ENCODE measurements around the gene LRP4. TPM values are rescaled to one million over a fixed set of nuclear protein-coding genes. Genes with fewer than 3 reads are reported as not detected.
A peak's percentile ranks its signal among the peaks of the same experiment; 100 is the strongest.

Gene LRP4
- total and polyA plus RNA-seq, 2 of the 13 experiments (the other 11 are each of a cell fraction or from before 2014, with no cell fraction given) = 4.7 to 13.3 TPM

DNA sequence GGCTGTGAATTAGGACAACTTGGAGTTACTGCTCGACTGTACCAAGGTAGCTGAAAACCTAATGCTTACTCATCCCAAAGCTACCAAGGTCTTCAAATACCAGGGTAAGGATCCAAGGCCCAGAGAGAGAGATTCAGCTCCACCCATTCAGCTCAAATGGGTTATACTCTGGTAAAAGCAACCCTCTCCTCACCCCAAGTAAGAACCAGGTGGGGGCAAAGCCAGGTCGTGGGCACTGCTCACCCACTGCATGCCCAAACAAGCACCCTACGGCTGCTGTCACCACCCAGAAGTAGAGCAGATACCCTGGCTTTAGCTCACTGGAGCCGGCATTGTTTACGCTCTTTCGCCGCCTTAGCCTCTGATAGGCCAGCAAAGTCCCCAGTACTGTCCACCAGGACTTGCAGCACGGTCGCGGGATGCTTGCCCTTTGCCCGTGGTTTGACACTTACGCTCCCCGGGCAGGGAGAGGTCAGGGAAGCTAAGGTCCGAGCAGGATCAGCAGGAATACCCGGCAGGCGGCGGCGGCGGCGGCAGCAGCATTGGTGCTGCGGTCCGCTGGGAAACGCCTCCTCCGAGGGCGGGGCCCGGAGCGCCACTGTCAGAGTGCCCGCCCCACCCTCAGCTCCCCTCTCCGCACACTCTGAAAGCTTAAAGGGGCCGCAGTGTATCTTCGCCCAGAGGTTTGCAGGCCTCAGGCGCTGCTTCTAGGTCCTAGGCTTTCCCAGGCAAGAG, 91.9 kb downstream of the LRP4 start (continued):
- TF ChIP-seq KLF16 (CRISPR knock-in tag; IDR thresholded peaks at IDR 0.05) (peak in 1 of 2 experiments; percentile 81; a peak in 2 of 4 replicates), ZNF674 (CRISPR knock-in tag; IDR thresholded peaks at IDR 0.05; ENCODE audit: low read depth) (no peak), FOXO4 (CRISPR knock-in tag; conservative IDR thresholded peaks at IDR 0.05) (no peak), ZNF232 (CRISPR knock-in tag; IDR thresholded peaks at IDR 0.05; ENCODE audit: borderline replicate concordance) (no peak; the same call in 1 of the 2 replicates), ZNF564 (CRISPR knock-in tag; IDR thresholded peaks at IDR 0.05) (no peak), NR2F2 (IDR thresholded peaks at IDR 0.05; ENCODE audit: borderline replicate concordance, low read depth) (peak; percentile 86), ZNF44 (CRISPR knock-in tag; IDR thresholded peaks at IDR 0.05) (no peak), PPARG (CRISPR knock-in tag; conservative IDR thresholded peaks at IDR 0.05) (peak; percentile 61; the same call in 1 of the 2 replicates), ELF3 (CRISPR knock-in tag; IDR thresholded peaks at IDR 0.05) (0 out of 2 replicates have a peak, but pooled peaks have one; percentile 13), FOXP1 (IDR thresholded peaks at IDR 0.05) (no peak), FOXP1 (CRISPR knock-in tag; IDR thresholded peaks at IDR 0.05) (peak; percentile 31; the same call in 1 of the 2 replicates), MED1 (CRISPR knock-in tag; IDR thresholded peaks at IDR 0.05) (peak; percentile 60; the same call in 1 of the 2 replicates), MTF2 (CRISPR knock-in tag; IDR thresholded peaks at IDR 0.05; ENCODE audit: borderline replicate concordance) (no peak), FOXA1 (IDR thresholded peaks at IDR 0.05) (no peak), FOXA1 (CRISPR knock-in tag; IDR thresholded peaks at IDR 0.05) (peak; percentile 38), HDAC1 (CRISPR knock-in tag; IDR thresholded peaks at IDR 0.05) (peak; percentile 90), ZNF225 (CRISPR knock-in tag; IDR thresholded peaks at IDR 0.05) (no peak), PRDM10 (CRISPR knock-in tag; IDR thresholded peaks at IDR 0.05; ENCODE audit: low read depth) (0 out of 2 replicates have a peak, but pooled peaks have one; percentile 19), AGO1 (IDR thresholded peaks at IDR 0.05; ENCODE audit: low read depth, low read length, poor library complexity, severe bottlenecking) (no peak), DR1 (CRISPR knock-in tag; IDR thresholded peaks at IDR 0.05) (0 out of 2 replicates have a peak, but pooled peaks have one; percentile 35), ZNF550 (CRISPR knock-in tag; IDR thresholded peaks at IDR 0.05; ENCODE audit: borderline replicate concordance) (no peak), ZNF350 (CRISPR knock-in tag; IDR thresholded peaks at IDR 0.05; ENCODE audit: borderline replicate concordance, low read depth) (peak; percentile 78; the same call in 1 of the 2 replicates), ZNF572 (CRISPR knock-in tag; IDR thresholded peaks at IDR 0.05) (no peak)
- TF ChIP-seq, protein P1, sequence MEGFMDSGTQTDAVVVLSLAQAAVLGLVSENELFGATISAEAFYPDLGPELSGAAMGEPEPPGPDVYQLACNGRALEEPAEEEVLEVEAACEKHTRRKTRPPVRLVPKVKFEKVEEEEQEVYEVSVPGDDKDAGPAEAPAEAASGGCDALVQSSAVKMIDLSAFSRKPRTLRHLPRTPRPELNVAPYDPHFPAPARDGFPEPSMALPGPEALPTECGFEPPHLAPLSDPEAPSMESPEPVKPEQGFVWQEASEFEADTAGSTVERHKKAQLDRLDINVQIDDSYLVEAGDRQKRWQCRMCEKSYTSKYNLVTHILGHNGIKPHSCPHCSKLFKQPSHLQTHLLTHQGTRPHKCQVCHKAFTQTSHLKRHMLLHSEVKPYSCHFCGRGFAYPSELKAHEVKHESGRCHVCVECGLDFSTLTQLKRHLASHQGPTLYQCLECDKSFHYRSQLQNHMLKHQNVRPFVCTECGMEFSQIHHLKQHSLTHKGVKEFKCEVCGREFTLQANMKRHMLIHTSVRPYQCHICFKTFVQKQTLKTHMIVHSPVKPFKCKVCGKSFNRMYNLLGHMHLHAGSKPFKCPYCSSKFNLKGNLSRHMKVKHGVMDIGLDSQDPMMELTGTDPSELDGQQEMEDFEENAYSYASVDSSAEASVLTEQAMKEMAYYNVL (CRISPR knock-in tag; IDR thresholded peaks at IDR 0.05; ENCODE audit: borderline replicate concordance) = peak; percentile 62; the same call in 1 of the 2 replicates

All from HepG2 (cell line).